Liver (tissue), 3 donors: Measurements from ENCODE around the gene CDH23.

ENCODE experiments used
- CTCF ChIP-seq: fragments of 150-350 bp; IDR thresholded peaks from 2 replicates; pipeline ENCODE4 v1.5.1; 2017; ENCODE audit warnings: improper control_type of control experiment, low read depth, low read length; ENCODE audit not compliant: missing input control
- GABPA ChIP-seq, 2 donors: IDR thresholded peaks in 1 of 2; conservative IDR thresholded peaks in 1 of 2; 2 replicates each; pipeline ENCODE4 v1.6.1; 2016; ENCODE audit warnings: antibody characterized with exemption in 2 of 2, mild to moderate bottlenecking in 1 of 2, moderate library complexity in 1 of 2
- RAD21 ChIP-seq, 2 donors: IDR thresholded peaks; 2 replicates each; pipeline ENCODE4 v1.6.1; 2016; ENCODE audit warnings: antibody characterized with exemption in 2 of 2, mild to moderate bottlenecking in 2 of 2
- REST ChIP-seq: IDR thresholded peaks from 2 replicates; pipeline ENCODE4 v1.6.1; 2016; ENCODE audit warnings: antibody characterized with exemption, mild to moderate bottlenecking
- SP1 ChIP-seq: IDR thresholded peaks from 2 replicates; pipeline ENCODE4 v1.6.1; 2018; ENCODE audit warnings: antibody characterized with exemption, mild to moderate bottlenecking
- YY1 ChIP-seq: IDR thresholded peaks from 2 replicates; pipeline ENCODE4 v1.6.1; 2016; ENCODE audit warnings: antibody characterized with exemption, mild to moderate bottlenecking
- ZBTB33 ChIP-seq: IDR thresholded peaks from 2 replicates; pipeline ENCODE4 v1.6.1; 2016; ENCODE audit warnings: antibody characterized with exemption
- donor health status: healthy.
- donor health status: healthy.

GRCh38 chr10:71804077-71804476, 407.4 kb downstream of the CDH23 start:
- no peak for TF ChIP-seq REST
- no peak for TF ChIP-seq CTCF
- TF ChIP-seq SP1 = no peak
- no peak for TF ChIP-seq RAD21 (IDR thresholded peaks at IDR 0.05)
- no peak for TF ChIP-seq GABPA (IDR thresholded peaks at IDR 0.05 in 1 of 2, conservative IDR thresholded peaks at IDR 0.05 in 1 of 2)
- no peak for TF ChIP-seq YY1
- no peak for TF ChIP-seq ZBTB33
